Left lung (tissue), 10 donors: ENCODE results near the gene ADAM12. TPM values are rescaled to one million over a fixed set of nuclear protein-coding genes. Genes with fewer than 3 reads are reported as not detected.

ENCODE experiments used
- ATAC-seq: fragments of 200-7000 bp; cut with Tn5 transposase; one replicate; pipeline ENCODE4 v1.9.1; 2020; ENCODE audit warnings: moderate library complexity
- DNase-seq, 4 donors: peaks; one replicate each; pipeline ENCODE4 v3.0.0-alpha.2; 2013 to 2020
- H3K27ac ChIP-seq, 2 donors: fragments of 200-600 bp; sonication (generic) in 1 of 2; one replicate each; pipeline versions ENCODE4 v1.5.0 to v1.8.0; 2020 to 2021
- H3K27me3 ChIP-seq, 2 donors: fragments of 200-600 bp; sonication (generic) in 1 of 2; one replicate each; pipeline versions ENCODE4 v1.5.0 to v1.8.0; 2020 to 2021
- H3K36me3 ChIP-seq, 2 donors: fragments of 200-600 bp; sonication (generic) in 1 of 2; one replicate each; pipeline versions ENCODE4 v1.5.0 to v1.8.0; 2020 to 2021
- H3K4me1 ChIP-seq, 2 donors: fragments of 200-600 bp; one replicate each; pipeline ENCODE4 v1.8.0; 2021
- H3K4me3 ChIP-seq, 2 donors: fragments of 200-600 bp; sonication (generic) in 1 of 2; one replicate each; pipeline versions ENCODE4 v1.5.0 to v1.8.0; 2020 to 2021; ENCODE audit warnings: mild to moderate bottlenecking in 1 of 2
- H3K9me3 ChIP-seq, 2 donors: fragments of 200-600 bp; sonication (generic) in 1 of 2; one replicate each; pipeline versions ENCODE4 v1.5.0 to v1.8.0; 2020 to 2021
- CTCF ChIP-seq, 2 donors: fragments of 200-600 bp; sonication (generic) in 1 of 2; IDR thresholded peaks; one replicate each; pipeline versions ENCODE4 v1.5.0 to v1.8.0; 2021; ENCODE audit warnings: antibody characterized with exemption in 2 of 2
- intact Hi-C, 2 donors: fragments of 100-400 bp; cut with DNase I; formaldehyde crosslinking; loops; one replicate each; pipeline versions ENCODE4 v1.11.2 to v1.14.2; 2022
- polyA plus RNA-seq, 6 donors: library from polyadenylated mRNA; unstranded; fragments of 120-200 nt; gene quantifications; one replicate each; pipeline ENCODE4 v1.2.1, GENCODE V29; 2013; ENCODE audit not compliant: insufficient read length in 6 of 6
- total RNA-seq, 2 donors: library from RNA; stranded (reverse); fragmentation: NEBNext Ultra II Directional; extraction: Animal tissue kit (Norgen Biotek cat#: 25700); gene quantifications; one replicate each; pipeline ENCODE4 v1.2.1, GENCODE V29; 2021
- donor health status: DM: no; HTN: yes; CAD: no.
- donor health status: DM: no; HTN: no; CAD: no.

ADAM12 gene
- total and polyA plus RNA-seq, 8 donors: 2.6 to 22.4 (median 10.7) TPM

DNA sequence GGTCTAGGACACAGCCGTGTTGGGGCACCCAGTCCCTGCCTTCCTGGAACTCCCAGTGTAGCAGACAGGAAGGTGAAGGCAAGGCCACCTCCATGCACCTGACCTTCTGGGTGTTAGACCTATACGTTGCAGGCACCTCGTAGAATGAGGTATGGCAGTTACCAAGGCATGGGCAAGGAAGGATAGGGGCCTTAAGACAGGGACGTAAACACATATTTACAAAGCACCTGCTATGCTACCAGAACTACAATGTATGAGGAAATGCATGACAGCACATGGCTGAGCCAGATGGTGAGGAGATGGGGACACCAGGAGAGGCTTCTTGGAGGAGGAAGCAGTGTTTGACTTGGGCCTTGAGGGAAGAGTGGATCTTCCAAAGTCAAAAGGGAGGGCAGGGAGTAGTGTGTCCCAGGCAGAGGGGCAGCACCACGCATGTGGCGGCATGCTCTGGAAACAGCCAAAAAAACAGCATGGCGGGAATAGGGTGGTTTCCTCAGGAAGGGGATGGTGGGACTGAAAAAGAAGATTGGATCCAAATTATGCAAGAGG is 260.7 kb downstream of the ADAM12 start:
- intact Hi-C loops: no loop called here

DNA sequence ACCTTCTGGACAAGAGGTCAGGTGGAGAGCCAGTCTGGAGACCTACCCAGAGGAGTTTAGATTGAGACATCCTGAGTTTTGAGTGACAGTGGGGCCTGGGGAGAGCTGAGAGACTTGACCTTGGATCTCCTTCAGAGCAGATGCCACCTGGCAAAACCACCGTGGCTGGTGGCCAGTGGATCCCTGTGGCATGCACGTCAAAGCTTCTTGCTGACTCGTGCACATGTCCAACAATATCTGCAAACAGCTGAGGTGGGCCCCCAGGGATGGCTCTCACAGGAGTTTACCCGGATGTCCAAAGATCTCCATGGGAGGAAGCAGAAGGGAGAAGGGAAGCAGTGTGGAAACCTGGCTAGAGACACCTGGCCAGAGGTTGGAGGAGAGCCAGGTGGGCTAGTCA is 261.4 kb downstream of the ADAM12 start:
- H3K4me1 ChIP-seq: no peaks in the 10 kb centered on the region
- no peak overlapping the region for H3K27ac ChIP-seq
- ATAC-seq (no peak), DNase-seq (no peak)
- no peak overlapping the region for H3K4me3 ChIP-seq
- H3K27me3 ChIP-seq: no peaks in the 10 kb centered on the region
- H3K9me3 ChIP-seq: no peaks in the 10 kb centered on the region
- intact Hi-C loops: no loop called here
- no peak for TF ChIP-seq CTCF (IDR thresholded peaks at IDR 0.05)
- no peaks in the 10 kb centered on the region for H3K36me3 ChIP-seq

More for the DNA sequence above, 260.7 kb downstream of the ADAM12 start:
- no peaks in the 10 kb centered on the region for H3K27me3 ChIP-seq
- ATAC-seq (no peak), DNase-seq (no peak)
- no peak for TF ChIP-seq CTCF (IDR thresholded peaks at IDR 0.05)
- H3K4me1 ChIP-seq: no peaks in the 10 kb centered on the region
- no peak overlapping the region for H3K27ac ChIP-seq
- H3K4me3 ChIP-seq: no peak overlapping the region
- no peaks in the 10 kb centered on the region for H3K9me3 ChIP-seq
- H3K36me3 ChIP-seq: no peaks in the 10 kb centered on the region

- ATAC-seq (no peak), DNase-seq (no peak)
- TF ChIP-seq CTCF (IDR thresholded peaks at IDR 0.05): no peak
- H3K36me3 ChIP-seq: no peaks in the 10 kb centered on the region
- no peak overlapping the region for H3K4me3 ChIP-seq
- H3K27me3 ChIP-seq: no peaks in the 10 kb centered on the region
- H3K27ac ChIP-seq: no peak overlapping the region
- no peaks in the 10 kb centered on the region for H3K4me1 ChIP-seq
- no peaks in the 10 kb centered on the region for H3K9me3 ChIP-seq
- intact Hi-C loops: no loop called here
Observed at GRCh38 chr10:126126023-126126422, 262.3 kb downstream of the ADAM12 start.

DNA sequence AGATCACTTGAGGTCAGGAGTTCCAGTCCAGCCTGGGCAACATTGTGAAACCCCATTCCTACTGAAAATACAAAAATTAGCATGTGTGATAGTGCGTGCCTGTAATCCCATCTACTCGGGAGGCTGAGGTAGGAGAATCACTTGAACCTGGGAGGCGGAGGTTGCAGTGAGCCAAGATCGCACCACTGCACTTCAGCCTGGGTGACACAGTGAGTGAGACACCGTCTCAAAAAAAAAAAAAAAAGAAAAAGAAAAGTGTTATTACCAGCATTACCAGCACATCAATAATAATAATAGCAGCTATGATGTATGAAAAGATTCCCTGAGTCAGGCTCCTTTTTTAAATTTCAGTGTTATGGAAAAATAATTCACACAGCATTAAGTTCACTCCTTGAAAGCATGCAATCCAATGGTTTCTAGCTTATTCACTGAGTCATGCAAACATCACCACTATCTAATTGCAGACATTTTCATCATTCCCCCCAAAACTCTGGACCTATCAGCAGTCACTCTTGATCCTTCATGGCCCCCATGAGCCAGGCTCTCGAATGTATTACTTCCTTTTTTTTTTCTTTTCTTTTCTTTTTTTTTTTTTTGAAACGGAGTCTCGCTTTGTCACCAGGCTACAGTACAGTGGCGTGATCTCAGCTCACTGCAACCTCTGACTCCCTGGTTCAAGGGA is 263.5 kb downstream of the ADAM12 start:
- no peak overlapping the region for H3K27ac ChIP-seq
- no peaks in the 10 kb centered on the region for H3K27me3 ChIP-seq
- DNase-seq (no peak), ATAC-seq (no peak)
- H3K36me3 ChIP-seq: no peaks in the 10 kb centered on the region
- intact Hi-C loops: no loop called here
- no peak for TF ChIP-seq CTCF (IDR thresholded peaks at IDR 0.05)
- no peak overlapping the region for H3K4me3 ChIP-seq
- H3K9me3 ChIP-seq: no peaks in the 10 kb centered on the region
- H3K4me1 ChIP-seq: no peaks in the 10 kb centered on the region

DNA sequence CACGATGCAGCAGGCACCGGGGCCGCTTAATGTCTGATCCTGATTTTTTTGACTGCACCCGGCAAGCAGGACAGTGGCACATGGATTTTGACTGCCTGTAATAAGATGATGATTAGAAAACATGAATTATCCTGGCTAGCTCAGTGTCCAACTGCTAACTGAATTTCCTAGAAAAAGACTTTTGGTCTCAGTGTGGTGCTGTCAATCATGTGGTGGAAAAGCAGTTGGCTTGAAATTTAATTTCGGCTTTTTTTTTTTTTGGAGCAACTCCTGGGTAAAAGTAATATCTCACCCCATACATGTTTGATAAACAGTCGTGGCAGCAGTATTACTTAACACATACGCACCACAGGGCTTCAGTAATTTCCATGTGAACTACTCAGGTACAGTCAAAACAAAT is 264.2 kb downstream of the ADAM12 start:
- no peaks in the 10 kb centered on the region for H3K9me3 ChIP-seq
- ATAC-seq (no peak), DNase-seq (no peak)
- H3K27me3 ChIP-seq: no peaks in the 10 kb centered on the region
- no peaks in the 10 kb centered on the region for H3K36me3 ChIP-seq
- no peak for TF ChIP-seq CTCF (IDR thresholded peaks at IDR 0.05)
- no peak overlapping the region for H3K4me3 ChIP-seq
- no peaks in the 10 kb centered on the region for H3K4me1 ChIP-seq
- no peak overlapping the region for H3K27ac ChIP-seq
- intact Hi-C loops: no loop called here
